ENCODE data around the gene OR8K1. TPM values are rescaled to one million over a fixed set of nuclear protein-coding genes. Genes with fewer than 3 reads are reported as not detected.

OR8K1 gene
- not detected for total RNA-seq (2013)
- not detected for polyA plus RNA-seq
- not detected in 2 replicates for polyA minus RNA-seq
- total RNA-seq: 0 to 0.23 (median 0) reads per million in 11 experiments

DNA sequence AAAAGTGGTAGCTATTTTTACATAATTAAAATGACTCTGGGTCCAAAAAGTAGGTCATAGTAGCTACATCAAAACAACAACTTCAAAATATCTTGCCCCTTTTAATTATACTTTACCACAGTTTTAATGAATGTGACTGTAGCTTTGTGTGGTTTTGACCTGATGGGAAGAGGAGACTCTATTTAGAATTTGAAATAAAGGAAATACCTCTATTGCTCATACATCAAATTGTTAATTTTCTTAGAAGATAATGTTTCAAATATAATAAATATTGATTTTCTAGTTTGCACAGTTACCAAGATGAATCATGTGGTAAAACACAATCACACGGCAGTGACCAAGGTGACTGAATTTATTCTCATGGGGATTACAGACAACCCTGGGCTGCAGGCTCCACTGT is at the start of gene OR8K1:
TSS of gene OR8K1 (plus strand) at position 301 of the 400 bp plus-strand sequence. CDS start at position 301, 0 bp downstream.
- no peak within 1 kb of the TSS for H3K27ac ChIP-seq (ENCODE audit: low read depth in 1 of 2, low read length in 2 of 2)
- intact Hi-C loops (cut with micrococcal nuclease): no loop called here

DNA sequence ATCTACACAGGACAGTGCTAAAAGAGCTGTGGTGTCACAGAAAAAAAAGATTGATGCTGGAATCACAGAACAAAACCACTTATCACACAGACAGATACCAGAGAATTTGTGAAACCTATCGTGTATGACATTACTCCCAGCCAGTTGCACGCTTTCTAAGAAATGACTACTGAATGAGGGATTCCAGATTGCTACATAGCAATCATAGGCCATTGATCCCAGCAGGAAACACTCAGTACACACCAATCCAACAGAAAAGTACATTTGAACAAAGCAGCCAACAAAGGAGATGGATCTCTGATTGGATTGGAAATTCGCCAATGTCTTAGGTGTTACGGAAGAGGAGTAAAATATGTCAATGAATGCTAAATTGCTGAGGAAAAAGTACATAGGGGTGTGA is 48.9 kb upstream of the OR8K1 start:
- no peak overlapping the region for H3K4me3 Mint-ChIP-seq
- Histone ChIP-seq H3K27ac (ENCODE audit: low read depth in 1 of 2, low read length in 2 of 2) (no peak overlapping the region), H3K4me2 (replicated peaks; ENCODE audit: extremely low read depth, low read length, poor library complexity, severe bottlenecking) (no peak overlapping the region), H3K4me1 (ENCODE audit: control insufficient read depth in 1 of 2, insufficient read depth in 2 of 2, low read length in 2 of 2) (no peaks in the 10 kb centered on the region), H3K27me3 (ENCODE audit: control insufficient read depth in 2 of 2, insufficient read depth in 2 of 2, low read length in 2 of 2) (no peaks in the 10 kb centered on the region), H3K9me3 (replicated peaks in 1 of 2; ENCODE audit: control insufficient read depth in 1 of 2, insufficient read depth in 1 of 2, low read length in 2 of 2) (peaks cover 0 to 4% of the 10 kb centered on the region in 2 donors), H3K79me2 (ENCODE audit: insufficient read depth, low read length) (no peaks in the 10 kb centered on the region), H3K36me3 (replicated peaks in 1 of 2; ENCODE audit: control insufficient read depth in 1 of 2, insufficient read depth in 2 of 2, low read length in 2 of 2) (no peaks in the 10 kb centered on the region), H3K9ac (ENCODE audit: insufficient read depth, low read length, poor library complexity, severe bottlenecking) (no peak overlapping the region), H2AFZ (ENCODE audit: insufficient read depth, low read depth, low read length, poor library complexity, severe bottlenecking) (no peak overlapping the region), H4K20me1 (ENCODE audit: insufficient read depth, low read length) (no peaks in the 10 kb centered on the region), H3K4me3 (replicated peaks in 1 of 3; ENCODE audit: low read depth in 2 of 3, low read length in 3 of 3) (no peak overlapping the region)
- WGBS (ENCODE audit: insufficient coverage): 100% methylated on average over 1 of the region's 4 CpGs
- H3K4me1 Mint-ChIP-seq: no peaks in the 10 kb centered on the region
- H3K9me3 Mint-ChIP-seq: peaks cover 0 to 8% (median 0%) of the 10 kb centered on the region in 7 donors
- no peaks in the 10 kb centered on the region for H3K36me3 Mint-ChIP-seq
- peaks cover 0 to 1% (median 0%) of the 10 kb centered on the region in 3 donors for H3K27me3 Mint-ChIP-seq (ENCODE audit: low read depth in 3 of 3)
- no peak overlapping the region for H3K27ac Mint-ChIP-seq
- TF ChIP-seq, protein P1, sequence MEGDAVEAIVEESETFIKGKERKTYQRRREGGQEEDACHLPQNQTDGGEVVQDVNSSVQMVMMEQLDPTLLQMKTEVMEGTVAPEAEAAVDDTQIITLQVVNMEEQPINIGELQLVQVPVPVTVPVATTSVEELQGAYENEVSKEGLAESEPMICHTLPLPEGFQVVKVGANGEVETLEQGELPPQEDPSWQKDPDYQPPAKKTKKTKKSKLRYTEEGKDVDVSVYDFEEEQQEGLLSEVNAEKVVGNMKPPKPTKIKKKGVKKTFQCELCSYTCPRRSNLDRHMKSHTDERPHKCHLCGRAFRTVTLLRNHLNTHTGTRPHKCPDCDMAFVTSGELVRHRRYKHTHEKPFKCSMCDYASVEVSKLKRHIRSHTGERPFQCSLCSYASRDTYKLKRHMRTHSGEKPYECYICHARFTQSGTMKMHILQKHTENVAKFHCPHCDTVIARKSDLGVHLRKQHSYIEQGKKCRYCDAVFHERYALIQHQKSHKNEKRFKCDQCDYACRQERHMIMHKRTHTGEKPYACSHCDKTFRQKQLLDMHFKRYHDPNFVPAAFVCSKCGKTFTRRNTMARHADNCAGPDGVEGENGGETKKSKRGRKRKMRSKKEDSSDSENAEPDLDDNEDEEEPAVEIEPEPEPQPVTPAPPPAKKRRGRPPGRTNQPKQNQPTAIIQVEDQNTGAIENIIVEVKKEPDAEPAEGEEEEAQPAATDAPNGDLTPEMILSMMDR (IDR thresholded peaks at IDR 0.05): no peak
- intact Hi-C loops (cut with micrococcal nuclease): no loop called here
- DNase-seq: no peak

More for the DNA sequence above, at the start of gene OR8K1:
- TF ChIP-seq, protein P1 (IDR thresholded peaks at IDR 0.05): no peak
- Mint-ChIP-seq H3K27ac (no peak within 1 kb of the TSS), H3K27me3 (ENCODE audit: low read depth in 3 of 3) (no peaks in the 10 kb centered on the region), H3K4me3 (no peak within 1 kb of the TSS), H3K9me3 (peaks cover 0 to 13% (median 5%) of the 10 kb centered on the region in 7 donors), H3K4me1 (no peaks in the 10 kb centered on the region), H3K36me3 (no peaks in the 10 kb centered on the region)
- H3K79me2 ChIP-seq (ENCODE audit: insufficient read depth, low read length): no peaks in the 10 kb centered on the region
- H2AFZ ChIP-seq (ENCODE audit: insufficient read depth, low read depth, low read length, poor library complexity, severe bottlenecking): no peak within 1 kb of the TSS
- H3K36me3 ChIP-seq (replicated peaks in 1 of 2; ENCODE audit: control insufficient read depth in 1 of 2, insufficient read depth in 2 of 2, low read length in 2 of 2): no peaks in the 10 kb centered on the region
- no CpG with 5 or more reads among the region's 1 CpG for WGBS (ENCODE audit: insufficient coverage)
- H3K27me3 ChIP-seq (ENCODE audit: control insufficient read depth in 2 of 2, insufficient read depth in 2 of 2, low read length in 2 of 2): no peaks in the 10 kb centered on the region
- H3K4me3 ChIP-seq (replicated peaks in 1 of 3; ENCODE audit: low read depth in 2 of 3, low read length in 3 of 3): no peak within 1 kb of the TSS
- H3K9me3 ChIP-seq (replicated peaks in 1 of 2; ENCODE audit: control insufficient read depth in 1 of 2, insufficient read depth in 1 of 2, low read length in 2 of 2): peaks cover 0 to 6% of the 10 kb centered on the region in 2 donors
- H4K20me1 ChIP-seq (ENCODE audit: insufficient read depth, low read length): no peaks in the 10 kb centered on the region
- no peak within 1 kb of the TSS for H3K4me2 ChIP-seq (replicated peaks; ENCODE audit: extremely low read depth, low read length, poor library complexity, severe bottlenecking)
- no peaks in the 10 kb centered on the region for H3K4me1 ChIP-seq (ENCODE audit: control insufficient read depth in 1 of 2, insufficient read depth in 2 of 2, low read length in 2 of 2)
- no peak within 1 kb of the TSS for H3K9ac ChIP-seq (ENCODE audit: insufficient read depth, low read length, poor library complexity, severe bottlenecking)
- no peak for DNase-seq
